Keratinocyte (primary cell): Measurements from ENCODE around the gene ATAD3A. TPM values are rescaled to one million over a fixed set of nuclear protein-coding genes. Genes with fewer than 3 reads are reported as not detected.
"Not testable (repeated sequence)": the region's sequence is repeated elsewhere in the genome, so short reads cannot be mapped to it uniquely, and the experiment has no call there.

Experiments
- DNase-seq: peaks from one replicate; pipeline ENCODE4 v3.0.0-alpha.2; 2011; ENCODE audit warnings: low read depth, missing footprints, low spot score
- FAIRE-seq: peaks from 2 replicates; lab custom pipeline; 2011; peaks lifted over from hg19 to GRCh38; lab: Jason Lieb, UNC
- H2AFZ ChIP-seq: 2 replicates; pipeline ENCODE4 v1.6.0; 2012; ENCODE audit warnings: low read length, control low read depth, inconsistent platforms; ENCODE audit not compliant: control insufficient read depth
- H3K27ac ChIP-seq: 2 replicates; pipeline ENCODE4 v1.5.1; 2011; ENCODE audit warnings: low read length; ENCODE audit not compliant: control insufficient read depth, insufficient read depth
- H3K27me3 ChIP-seq: 3 replicates; pipeline ENCODE4 v1.6.0; 2011; ENCODE audit warnings: low read length; ENCODE audit not compliant: control insufficient read depth, insufficient read depth; ENCODE audit errors: extremely low read depth
- H3K36me3 ChIP-seq, 2 experiments: 2 replicates in 1 of 2; 3 replicates in 1 of 2; pipeline ENCODE4 v1.5.1; 2011; ENCODE audit warnings: low read length in 2 of 2, mild to moderate bottlenecking in 1 of 2; ENCODE audit not compliant: control insufficient read depth in 2 of 2, insufficient read depth in 2 of 2; ENCODE audit errors: extremely low read depth in 1 of 2
- H3K4me1 ChIP-seq: 3 replicates; pipeline ENCODE4 v1.5.1; 2011; ENCODE audit warnings: low read length; ENCODE audit not compliant: control insufficient read depth, insufficient read depth; ENCODE audit errors: extremely low read depth
- H3K4me2 ChIP-seq: 3 replicates; pipeline ENCODE4 v1.6.0; 2011; ENCODE audit warnings: low read depth, low read length; ENCODE audit not compliant: control insufficient read depth, insufficient read depth; ENCODE audit errors: extremely low read depth
- H3K4me3 ChIP-seq, 3 experiments: fragments of 200-600 bp in 1 of 3; sonication (generic) in 1 of 3; 2 replicates in 2 of 3; 3 replicates in 1 of 3; pipeline ENCODE4 v1.5.1; 2011 to 2016; ENCODE audit warnings: low read length in 3 of 3, mild to moderate bottlenecking in 3 of 3, control low read depth in 2 of 3, inconsistent platforms in 1 of 3, low read depth in 1 of 3, mixed read lengths in 1 of 3, mixed run types in 1 of 3, moderate library complexity in 1 of 3; ENCODE audit not compliant: control insufficient read depth in 2 of 3, insufficient read depth in 2 of 3; ENCODE audit errors: extremely low read depth in 1 of 3
- H3K79me2 ChIP-seq: 2 replicates; pipeline ENCODE4 v1.6.0; 2012; ENCODE audit warnings: low read length; ENCODE audit not compliant: control insufficient read depth, insufficient read depth
- H3K9ac ChIP-seq: 3 replicates; pipeline ENCODE4 v1.6.0; 2011; ENCODE audit warnings: low read length; ENCODE audit not compliant: control insufficient read depth, insufficient read depth; ENCODE audit errors: extremely low read depth
- H3K9me1 ChIP-seq: 3 replicates; pipeline ENCODE4 v1.6.0; 2011; ENCODE audit warnings: low read length; ENCODE audit not compliant: control insufficient read depth, insufficient read depth; ENCODE audit errors: extremely low read depth
- H3K9me3 ChIP-seq: 2 replicates; pipeline ENCODE4 v1.5.1; 2012; ENCODE audit warnings: low read depth, low read length; ENCODE audit not compliant: control insufficient read depth
- H4K20me1 ChIP-seq: 3 replicates; pipeline ENCODE4 v1.6.0; 2011; ENCODE audit warnings: low read length; ENCODE audit not compliant: control insufficient read depth, insufficient read depth; ENCODE audit errors: extremely low read depth
- CTCF ChIP-seq, 3 experiments: IDR thresholded peaks in 1 of 3; conservative IDR thresholded peaks in 1 of 3; optimal IDR thresholded peaks in 1 of 3; 2 replicates in 2 of 3; 3 replicates in 1 of 3; pipeline versions ENCODE3 to v1.5.1; 2011; ENCODE audit warnings: low read length in 3 of 3, mild to moderate bottlenecking in 3 of 3, moderate library complexity in 2 of 3, control low read depth in 1 of 3, inconsistent platforms in 1 of 3; ENCODE audit not compliant: insufficient read depth in 2 of 3; ENCODE audit errors: extremely low read depth in 1 of 3
- EZH2 ChIP-seq: IDR thresholded peaks from one replicate; pipeline ENCODE4 v1.6.1; 2012; ENCODE audit warnings: inconsistent platforms, mild to moderate bottlenecking, low read length, moderate library complexity
- dilution Hi-C: fragments of 300-500 bp; cut with MboI; formaldehyde crosslinking; loops from one replicate; pipeline ENCODE4 v1.7.0; 2020; ENCODE audit warnings: low sequenced_read_pairs; ENCODE audit not compliant: extremely low pct_ligation_motif_present
- polyA plus RNA-seq, 5 experiments: library from polyadenylated mRNA; depleted of rRNA in 3 of 5; stranded (reverse) in 3 of 5; stranded (forward) in 1 of 5; unstranded in 1 of 5; fragments of >200 nt; gene quantifications; 1 replicate in 1 of 5; 2 replicates in 3 of 5; 3 replicates in 1 of 5; pipeline versions ENCODE4 v1.2.1 to v1.2.3, GENCODE V29; 2011 to 2012; ENCODE audit warnings: missing spikeins in 2 of 5, low read depth in 1 of 5, low replicate concordance in 1 of 5

ATAD3A gene
- polyA plus RNA-seq, 1 donor (not counting 4 experiments of a cell fraction or from before 2014, with no cell fraction given): 19.9 TPM

GRCh38 chr1:1476011-1476410, 36.0 kb upstream of the ATAD3A start:
- Histone ChIP-seq H3K79me2 (peaks cover 72% of the 10 kb centered on the region), H3K36me3 (peaks cover 9 to 17% of the 10 kb centered on the region in 2 experiments)
- H3K9ac ChIP-seq, H2AFZ ChIP-seq, H3K27me3 ChIP-seq, H3K9me3 ChIP-seq, dilution Hi-C loops, H3K4me2 ChIP-seq, H3K9me1 ChIP-seq, H3K27ac ChIP-seq, H3K4me3 ChIP-seq, DNase-seq, H4K20me1 ChIP-seq, FAIRE-seq, H3K4me1 ChIP-seq: not testable (repeated sequence)

- no peak overlapping the region for H3K27ac ChIP-seq
- H3K4me3 ChIP-seq: no peak overlapping the region
- dilution Hi-C loops: no loop called here
- no peak overlapping the region for H2AFZ ChIP-seq
- peaks cover 3% of the 10 kb centered on the region for H3K4me1 ChIP-seq
- no peak overlapping the region for H3K9ac ChIP-seq
- no peaks in the 10 kb centered on the region for H3K9me3 ChIP-seq
- FAIRE-seq (no peak), DNase-seq (no peak)
- no peaks in the 10 kb centered on the region for H3K27me3 ChIP-seq
- no peak for TF ChIP-seq EZH2
- no peak for TF ChIP-seq CTCF (optimal IDR thresholded peaks at IDR 0.05 in 1 of 3, IDR thresholded peaks at IDR 0.05 in 1 of 3, conservative IDR thresholded peaks at IDR 0.05 in 1 of 3; ENCODE audit: extremely low read depth in 1 of 3, insufficient read depth in 2 of 3, low read length in 3 of 3)
- H4K20me1 ChIP-seq: peaks cover 5% of the 10 kb centered on the region
- H3K79me2 ChIP-seq: peaks cover 68% of the 10 kb centered on the region
- H3K4me2 ChIP-seq: no peak overlapping the region
- H3K9me1 ChIP-seq: no peaks in the 10 kb centered on the region
- peaks cover 9 to 17% of the 10 kb centered on the region in 2 experiments for H3K36me3 ChIP-seq
Measured at GRCh38 chr1:1477206-1477605, 34.8 kb upstream of the ATAD3A start.
